ENCODE results near the gene CDCA5. TPM values are rescaled to one million over a fixed set of nuclear protein-coding genes. Genes with fewer than 3 reads are reported as not detected.

CDCA5 gene
- total RNA-seq, 2 donors from 2014 or later = 2.3 to 17.8 TPM

DNA sequence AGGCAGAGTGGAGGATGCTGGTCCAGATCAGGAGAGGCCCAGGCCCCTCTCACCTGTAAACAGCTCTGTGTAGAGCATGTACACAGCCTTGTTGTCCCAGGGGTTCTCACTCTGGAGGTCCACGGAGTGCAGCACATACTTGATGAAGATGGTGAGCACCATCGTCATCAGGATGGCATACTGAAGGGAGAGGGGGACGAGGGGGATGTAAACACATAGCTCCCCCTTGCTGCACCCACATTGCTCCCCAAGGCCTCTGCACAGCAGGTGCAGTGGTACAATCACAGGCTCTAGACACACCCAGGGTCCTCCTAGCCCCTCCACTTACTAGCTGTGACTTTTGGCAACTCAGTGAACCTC is 47.6 kb upstream of the CDCA5 start:
- H3K36me3 ChIP-seq = peaks cover 21 to 37% of the 10 kb centered on the region in 2 donors
- 84% methylated on average over 3 of the region's 3 CpGs for WGBS
- H3K27me3 ChIP-seq (replicated peaks; ENCODE audit: insufficient read depth) = no peaks in the 10 kb centered on the region
- H3K27ac ChIP-seq = no peak overlapping the region
- no peak for DNase-seq (ENCODE audit: low spot score)
- peaks cover 7% of the 10 kb centered on the region for H3K4me1 ChIP-seq (replicated peaks)
- H3K9me3 ChIP-seq = no peaks in the 10 kb centered on the region
- no peak overlapping the region for H3K4me3 ChIP-seq
- intact Hi-C loops (cut with DNase I) = no loop called here
- no peak for TF ChIP-seq POLR2A (IDR thresholded peaks at IDR 0.05)
- TF ChIP-seq, protein P1, sequence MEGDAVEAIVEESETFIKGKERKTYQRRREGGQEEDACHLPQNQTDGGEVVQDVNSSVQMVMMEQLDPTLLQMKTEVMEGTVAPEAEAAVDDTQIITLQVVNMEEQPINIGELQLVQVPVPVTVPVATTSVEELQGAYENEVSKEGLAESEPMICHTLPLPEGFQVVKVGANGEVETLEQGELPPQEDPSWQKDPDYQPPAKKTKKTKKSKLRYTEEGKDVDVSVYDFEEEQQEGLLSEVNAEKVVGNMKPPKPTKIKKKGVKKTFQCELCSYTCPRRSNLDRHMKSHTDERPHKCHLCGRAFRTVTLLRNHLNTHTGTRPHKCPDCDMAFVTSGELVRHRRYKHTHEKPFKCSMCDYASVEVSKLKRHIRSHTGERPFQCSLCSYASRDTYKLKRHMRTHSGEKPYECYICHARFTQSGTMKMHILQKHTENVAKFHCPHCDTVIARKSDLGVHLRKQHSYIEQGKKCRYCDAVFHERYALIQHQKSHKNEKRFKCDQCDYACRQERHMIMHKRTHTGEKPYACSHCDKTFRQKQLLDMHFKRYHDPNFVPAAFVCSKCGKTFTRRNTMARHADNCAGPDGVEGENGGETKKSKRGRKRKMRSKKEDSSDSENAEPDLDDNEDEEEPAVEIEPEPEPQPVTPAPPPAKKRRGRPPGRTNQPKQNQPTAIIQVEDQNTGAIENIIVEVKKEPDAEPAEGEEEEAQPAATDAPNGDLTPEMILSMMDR (IDR thresholded peaks at IDR 0.05) = no peak
- no peak for TF ChIP-seq POLR2AphosphoS5 (IDR thresholded peaks at IDR 0.05)

DNA sequence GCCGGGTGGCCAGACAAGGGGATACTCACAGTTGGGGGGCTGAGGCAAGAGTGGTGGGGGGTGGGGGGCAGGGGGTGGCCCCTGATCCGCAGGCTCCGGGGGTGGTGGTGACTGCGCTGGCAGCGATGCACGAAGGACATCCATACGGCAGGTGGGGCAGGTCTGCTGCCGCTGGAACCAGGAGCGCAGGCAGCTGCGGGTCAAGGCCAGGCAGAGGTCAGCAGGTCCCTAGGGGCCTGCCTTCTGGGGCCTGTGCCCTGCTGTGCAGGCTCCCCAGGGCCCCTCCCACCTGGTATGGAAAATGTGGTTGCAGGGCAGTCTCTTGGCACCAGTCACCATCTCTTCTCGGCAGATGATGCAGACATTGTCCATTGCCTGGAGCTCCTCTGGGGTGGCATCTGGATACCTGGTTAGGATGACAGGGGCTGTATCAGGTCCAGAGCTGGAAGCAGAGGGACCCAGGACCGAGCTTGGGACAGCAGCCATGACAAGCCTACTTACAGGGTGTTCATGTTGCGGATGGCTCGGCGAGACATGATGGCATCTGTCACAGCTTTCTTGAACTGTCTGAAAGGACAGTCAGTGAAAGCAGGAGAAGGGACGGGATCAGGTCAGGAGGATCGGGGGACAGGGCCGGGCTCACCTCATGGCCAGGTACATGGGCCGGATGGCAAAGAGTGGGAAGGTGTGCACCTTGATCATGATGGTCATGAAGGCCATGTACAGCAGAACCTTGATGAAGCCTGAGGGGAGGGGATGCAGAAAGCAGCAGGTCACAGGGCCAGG is 47.0 kb upstream of the CDCA5 start:
- 90% methylated on average over 18 of the region's 19 CpGs for WGBS
- Histone ChIP-seq H3K36me3 (peaks cover 22 to 40% of the 10 kb centered on the region in 2 donors), H3K4me3 (no peak overlapping the region), H3K27ac (no peak overlapping the region), H3K4me1 (replicated peaks) (peaks cover 7% of the 10 kb centered on the region), H3K9me3 (no peaks in the 10 kb centered on the region), H3K27me3 (replicated peaks; ENCODE audit: insufficient read depth) (no peaks in the 10 kb centered on the region)
- intact Hi-C loops (cut with DNase I) = no loop called here
- no peak for TF ChIP-seq POLR2A (IDR thresholded peaks at IDR 0.05)
- TF ChIP-seq, protein P1 (IDR thresholded peaks at IDR 0.05) = no peak
- no peak for TF ChIP-seq POLR2AphosphoS5 (IDR thresholded peaks at IDR 0.05)
- DNase-seq (ENCODE audit: low spot score) = no peak

DNA sequence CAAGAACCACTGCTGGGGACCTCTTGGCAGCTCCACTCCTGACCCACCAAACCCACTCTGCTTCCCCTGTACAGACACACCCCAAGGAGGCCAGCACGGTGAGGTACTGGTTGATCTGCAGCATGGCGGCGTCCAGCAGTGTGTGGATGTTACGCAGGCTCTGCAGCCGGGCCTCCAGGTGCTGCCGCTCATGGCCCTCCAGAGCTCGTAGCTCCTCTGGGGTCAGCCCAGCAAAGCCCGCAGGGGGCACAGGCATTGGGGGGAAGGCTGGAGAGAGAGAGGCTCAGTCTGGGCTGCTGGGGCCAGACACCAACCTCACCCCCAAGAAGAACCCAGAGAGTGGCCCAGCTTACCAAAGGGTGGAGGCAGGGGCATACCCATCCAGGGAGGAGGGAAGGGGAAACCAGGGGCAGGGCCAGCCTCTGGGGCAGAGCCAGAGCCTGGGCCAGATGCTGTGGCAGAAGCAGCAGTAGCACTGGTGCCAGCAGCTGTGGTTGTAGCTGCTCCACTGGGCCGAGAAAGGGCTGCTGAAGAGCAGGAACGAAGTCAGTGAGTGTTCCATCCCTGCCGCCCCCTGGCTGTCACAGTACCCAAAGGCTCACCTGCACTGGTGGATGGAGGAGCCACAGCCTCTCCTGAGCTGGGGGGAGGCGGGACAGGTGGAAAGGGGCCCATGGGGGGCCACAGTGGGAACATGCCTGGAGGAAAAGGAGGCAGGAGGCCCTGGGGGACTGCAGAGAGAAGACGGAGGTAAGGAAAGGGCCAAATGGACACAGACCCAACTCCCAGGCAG is 46.0 kb upstream of the CDCA5 start:
- H3K27me3 ChIP-seq (replicated peaks; ENCODE audit: insufficient read depth) = no peaks in the 10 kb centered on the region
- no peaks in the 10 kb centered on the region for H3K9me3 ChIP-seq
- 84% methylated on average over 13 of the region's 13 CpGs for WGBS
- TF ChIP-seq, protein P1 (IDR thresholded peaks at IDR 0.05) = no peak
- TF ChIP-seq POLR2AphosphoS5 (IDR thresholded peaks at IDR 0.05) = no peak
- TF ChIP-seq POLR2A (IDR thresholded peaks at IDR 0.05) = no peak
- intact Hi-C loops (cut with DNase I) = no loop called here
- no peaks in the 10 kb centered on the region for H3K4me1 ChIP-seq (replicated peaks)
- no peak overlapping the region for H3K27ac ChIP-seq
- H3K36me3 ChIP-seq = peaks cover 26 to 45% of the 10 kb centered on the region in 2 donors
- no peak for DNase-seq (ENCODE audit: low spot score)
- no peak overlapping the region for H3K4me3 ChIP-seq

DNA sequence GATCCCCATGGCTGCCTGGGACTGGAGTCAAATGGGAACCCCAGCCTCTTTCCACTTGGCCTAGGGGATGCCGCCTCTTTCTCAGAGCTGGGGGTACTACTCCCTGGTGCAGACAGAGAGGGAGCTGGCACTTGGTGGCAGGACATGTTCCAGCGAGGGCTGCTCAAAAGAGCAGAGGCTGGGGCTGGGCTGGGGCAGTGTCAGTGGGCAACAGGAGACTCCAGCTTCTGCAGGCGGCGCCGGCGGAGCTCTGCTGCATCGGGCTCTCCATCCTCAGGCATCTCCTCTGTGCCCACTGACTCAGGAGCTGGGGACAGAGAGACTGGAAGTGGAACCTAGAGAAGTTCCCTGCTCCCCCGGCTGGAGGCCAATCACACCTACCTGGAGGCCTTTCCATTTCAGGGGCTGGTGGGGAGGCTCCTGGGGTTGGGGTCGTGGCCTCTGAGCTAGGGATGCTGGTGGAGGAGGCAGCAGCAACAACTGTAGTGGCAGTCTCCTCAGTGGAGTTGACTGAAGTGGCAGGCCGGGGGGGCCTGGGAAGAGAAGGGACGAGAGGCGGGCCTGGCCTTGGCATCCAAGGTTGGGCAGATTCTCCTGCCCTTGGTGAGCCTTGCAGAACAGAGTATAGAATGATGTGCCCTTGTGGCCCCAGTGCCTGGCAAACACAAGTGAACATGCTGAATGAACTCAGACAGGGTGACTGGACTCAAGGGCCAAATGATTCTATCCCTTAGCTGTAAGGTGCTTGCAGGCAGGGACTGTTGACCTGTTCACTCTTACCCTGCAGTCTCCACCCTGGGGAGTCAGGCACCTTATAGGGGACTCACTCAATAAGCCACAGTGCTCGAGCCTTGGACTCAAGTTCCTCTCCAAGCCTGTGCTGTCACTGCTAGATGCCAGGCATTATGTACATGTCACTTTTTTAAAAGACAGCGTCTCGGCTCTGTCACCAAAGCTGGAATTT is 44.6 kb upstream of the CDCA5 start:
- Histone ChIP-seq H3K4me1 (replicated peaks) (peaks cover 3% of the 10 kb centered on the region), H3K27ac (no peak overlapping the region), H3K27me3 (replicated peaks; ENCODE audit: insufficient read depth) (no peaks in the 10 kb centered on the region), H3K36me3 (peaks cover 26 to 45% of the 10 kb centered on the region in 2 donors), H3K9me3 (no peaks in the 10 kb centered on the region), H3K4me3 (no peak overlapping the region)
- 78% methylated on average over 15 of the region's 15 CpGs for WGBS
- intact Hi-C loops (cut with DNase I) = no loop called here
- TF ChIP-seq POLR2AphosphoS5 (IDR thresholded peaks at IDR 0.05) (no peak), POLR2A (IDR thresholded peaks at IDR 0.05) (no peak)
- TF ChIP-seq, protein P1 (IDR thresholded peaks at IDR 0.05) = no peak
- DNase-seq (ENCODE audit: low spot score) = no peak
